Motor neuron (in vitro differentiated cells): ENCODE results near the gene RIN2. TPM values are rescaled to one million over a fixed set of nuclear protein-coding genes. Genes with fewer than 3 reads are reported as not detected.

Experiments
- ATAC-seq, 8 experiments: fragments of 200-7000 bp; cut with Tn5 transposase; replicated peaks in 6 of 8; 2 replicates each; pipeline ENCODE4 v1.8.0; 2021; ENCODE audit warnings: mild to moderate bottlenecking in 8 of 8, moderate library complexity in 8 of 8
- H3K27ac ChIP-seq, 2 donors: fragments of 250-450 bp; sonication (Bioruptor Pico); 2 replicates each; pipeline ENCODE4 v1.9.0; 2021; ENCODE audit warnings: antibody characterized with exemption in 2 of 2, mild to moderate bottlenecking in 2 of 2, moderate library complexity in 1 of 2
- H3K4me1 ChIP-seq, 2 donors: fragments of 250-450 bp; sonication (Bioruptor Pico); replicated peaks in 1 of 2; 2 replicates each; pipeline ENCODE4 v1.6.1; 2021; ENCODE audit warnings: antibody characterized with exemption in 2 of 2, mild to moderate bottlenecking in 2 of 2, moderate library complexity in 1 of 2
- H3K4me3 ChIP-seq, 5 donors: fragments of 250-450 bp; sonication (Bioruptor Pico); 2 replicates each; pipeline ENCODE4 v1.9.0; 2021; ENCODE audit warnings: antibody characterized with exemption in 5 of 5, mild to moderate bottlenecking in 5 of 5, moderate library complexity in 4 of 5
- WGBS, 10 experiments: fragments of 450-650 bp; shearing (Covaris generic); methylation state at CpG; one replicate each; pipeline ENCODE4 v1.0.0; 2022; 5-methylcytosine and 5-hydroxymethylcytosine counted together
- in situ Hi-C, 9 experiments: fragments of 400-800 bp; cut with MboI; loops; one replicate each; pipeline ENCODE4 v1.15.0; 2021; ENCODE audit warnings: low sequenced_read_pairs in 9 of 9, low pct_unique_long_range_greater_than_20kb in 2 of 9; ENCODE audit not compliant: unreplicated experiment in 9 of 9
- total RNA-seq, 8 experiments: library from RNA; unstranded; fragments of 300-600 nt; gene quantifications; 2 replicates each; pipeline versions ENCODE4 v1.2.3 to v1.2.4, GENCODE V29; 2022

Gene RIN2
- total RNA-seq, 8 experiments from 2014 or later = 10.4 to 36.6 (median 21.6) TPM

- H3K4me1 ChIP-seq = no peaks in the 10 kb centered on the region
- H3K4me3 ChIP-seq = no peak overlapping the region
- H3K27ac ChIP-seq = no peak overlapping the region
- in situ Hi-C loops = no loop called here
- 7 to 100% (median 78%) methylated on average over 1 to 3 of the region's 4 CpGs; no CpG with 5 or more reads in 1 of the 10 experiments for WGBS, 10 experiments
- ATAC-seq = peak in 3 of 8 experiments; percentile 77 to 82 (median 82)
Observed at GRCh38 chr20:19725373-19725772, 32.7 kb upstream of the RIN2 start.

- in situ Hi-C loops = no loop called here
- Histone ChIP-seq H3K4me1 (no peaks in the 10 kb centered on the region), H3K27ac (no peak overlapping the region), H3K4me3 (no peak overlapping the region)
- peak in 3 of 8 experiments; percentile 50 to 74 (median 62) for ATAC-seq
- 0 to 100% (median 60%) methylated on average over 1 of the region's 1 CpG; no CpG with 5 or more reads in 1 of the 10 experiments for WGBS, 10 experiments
Observed at GRCh38 chr20:19725814-19726525, 32.1 kb upstream of the RIN2 start.

- H3K4me3 ChIP-seq = no peak overlapping the region
- 60 to 100% (median 98%) methylated on average over 1 to 10 of the region's 10 CpGs; no CpG with 5 or more reads in 1 of the 10 experiments for WGBS, 10 experiments
- in situ Hi-C loops = no loop called here
- no peak for ATAC-seq
- H3K27ac ChIP-seq = no peak overlapping the region
- H3K4me1 ChIP-seq = no peaks in the 10 kb centered on the region
Observed at GRCh38 chr20:19727251-19727847, 30.7 kb upstream of the RIN2 start.

GRCh38 chr20:19729672-19730071 is 28.4 kb upstream of the RIN2 start:
- Histone ChIP-seq H3K27ac (no peak overlapping the region), H3K4me1 (peaks cover 1 to 2% of the 10 kb centered on the region in 2 donors), H3K4me3 (no peak overlapping the region)
- no peak for ATAC-seq
- in situ Hi-C loops = no loop called here
- WGBS, 10 experiments = 86 to 100% (median 100%) methylated on average over 1 to 2 of the region's 4 CpGs; no CpG with 5 or more reads in 4 of the 10 experiments

DNA sequence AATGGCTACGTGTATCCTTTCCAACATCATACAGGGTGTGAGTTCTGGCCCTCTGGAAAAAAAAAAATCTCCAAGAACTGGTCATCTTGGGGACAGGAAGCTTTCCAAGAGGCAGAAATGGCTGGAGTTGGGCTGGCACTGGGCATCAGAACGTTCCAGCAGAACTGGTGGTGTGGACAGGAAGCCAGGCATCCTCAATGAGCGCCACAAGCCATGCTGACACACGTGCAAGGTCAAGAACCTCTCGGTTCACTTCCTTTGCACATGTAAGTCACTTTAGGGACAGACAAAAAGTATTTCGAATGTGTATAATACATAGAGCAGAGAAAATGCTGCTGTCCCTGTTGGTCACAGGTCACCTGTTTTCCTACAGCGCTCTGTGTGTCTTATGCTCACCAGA is 27.4 kb upstream of the RIN2 start:
- ATAC-seq = no peak
- Histone ChIP-seq H3K4me3 (no peak overlapping the region), H3K27ac (no peak overlapping the region), H3K4me1 (peaks cover 10 to 11% of the 10 kb centered on the region in 2 donors)
- in situ Hi-C loops = no loop called here
- 67 to 100% (median 90%) methylated on average over 1 to 6 of the region's 7 CpGs; no CpG with 5 or more reads in 1 of the 10 experiments for WGBS, 10 experiments

DNA sequence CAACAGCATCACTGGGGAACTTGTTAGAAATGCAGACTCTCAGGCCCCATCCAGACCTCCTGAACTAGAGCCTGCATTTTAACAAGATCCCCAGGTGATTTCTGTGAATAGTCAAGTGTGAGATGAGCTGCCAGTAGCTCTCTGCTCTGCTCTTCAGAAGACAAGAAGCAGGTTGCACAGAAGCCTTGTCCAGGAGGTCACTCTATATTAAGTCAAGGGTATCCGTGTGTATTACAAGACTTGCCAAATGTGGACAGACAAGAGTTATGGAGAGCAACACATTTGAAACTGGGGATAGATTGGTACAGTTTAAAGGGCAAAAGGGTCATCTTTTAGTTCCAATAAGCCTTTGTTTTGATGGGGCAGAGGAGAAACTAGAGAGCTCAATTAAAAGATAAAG is 23.2 kb upstream of the RIN2 start:
- H3K4me1 ChIP-seq = peaks cover 19 to 22% of the 10 kb centered on the region in 2 donors
- no peak for ATAC-seq
- in situ Hi-C loops = no loop called here
- WGBS, 10 experiments = 71 to 86% methylated on average over 1 of the region's 1 CpG; no CpG with 5 or more reads in 8 of the 10 experiments
- no peak overlapping the region for H3K4me3 ChIP-seq
- no peak overlapping the region for H3K27ac ChIP-seq

GRCh38 chr20:19735446-19735845 is 22.6 kb upstream of the RIN2 start:
- Histone ChIP-seq H3K27ac (peak overlapping the region in 1 of 2 donors; percentile 33), H3K4me1 (peaks cover 19 to 22% of the 10 kb centered on the region in 2 donors), H3K4me3 (no peak overlapping the region)
- in situ Hi-C loops = no loop called here
- WGBS, 10 experiments = 0 to 67% (median 30%) methylated on average over 1 to 6 of the region's 6 CpGs
- peak; percentile 88 to 100 (median 100) for ATAC-seq

GRCh38 chr20:19737025-19737424 is 21.0 kb upstream of the RIN2 start:
- in situ Hi-C loops = no loop called here
- peak in 3 of 8 experiments; percentile 4 to 85 (median 85) for ATAC-seq
- H3K4me1 ChIP-seq = peaks cover 19 to 22% of the 10 kb centered on the region in 2 donors
- WGBS, 10 experiments = 0 to 67% (median 41%) methylated on average over 1 to 4 of the region's 4 CpGs; no CpG with 5 or more reads in 1 of the 10 experiments
- no peak overlapping the region for H3K4me3 ChIP-seq
- H3K27ac ChIP-seq = no peak overlapping the region

DNA sequence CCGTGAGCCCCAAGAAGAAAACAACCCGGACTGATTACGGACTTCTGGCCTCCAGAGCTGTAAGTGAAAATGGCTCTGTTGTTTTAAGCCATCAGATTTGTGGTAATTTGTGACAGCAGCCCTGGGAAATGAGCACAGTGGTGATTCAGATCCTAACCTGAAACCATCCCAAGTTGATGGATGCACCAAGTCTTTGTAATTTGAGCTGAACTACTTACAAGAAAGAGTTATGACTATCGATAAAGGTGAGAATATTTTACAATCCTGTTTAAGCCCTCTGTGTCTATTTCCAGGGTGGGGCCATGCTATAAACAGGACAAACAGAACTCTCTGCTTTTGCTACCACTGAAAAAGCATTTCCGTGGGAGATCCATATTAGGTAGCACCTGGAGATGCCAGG is 19.1 kb upstream of the RIN2 start:
- H3K27ac ChIP-seq = no peak overlapping the region
- 64 to 100% (median 89%) methylated on average over 2 to 5 of the region's 5 CpGs; no CpG with 5 or more reads in 3 of the 10 experiments for WGBS, 10 experiments
- H3K4me3 ChIP-seq = no peak overlapping the region
- no peak for ATAC-seq
- in situ Hi-C loops = no loop called here
- peaks cover 19 to 22% of the 10 kb centered on the region in 2 donors for H3K4me1 ChIP-seq

GRCh38 chr20:19739351-19739750 is 18.7 kb upstream of the RIN2 start:
- Histone ChIP-seq H3K27ac (no peak overlapping the region), H3K4me1 (peaks cover 19 to 22% of the 10 kb centered on the region in 2 donors), H3K4me3 (no peak overlapping the region)
- in situ Hi-C loops = no loop called here
- 92 to 100% (median 97%) methylated on average over 2 to 6 of the region's 10 CpGs; no CpG with 5 or more reads in 6 of the 10 experiments for WGBS, 10 experiments
- ATAC-seq = no peak

DNA sequence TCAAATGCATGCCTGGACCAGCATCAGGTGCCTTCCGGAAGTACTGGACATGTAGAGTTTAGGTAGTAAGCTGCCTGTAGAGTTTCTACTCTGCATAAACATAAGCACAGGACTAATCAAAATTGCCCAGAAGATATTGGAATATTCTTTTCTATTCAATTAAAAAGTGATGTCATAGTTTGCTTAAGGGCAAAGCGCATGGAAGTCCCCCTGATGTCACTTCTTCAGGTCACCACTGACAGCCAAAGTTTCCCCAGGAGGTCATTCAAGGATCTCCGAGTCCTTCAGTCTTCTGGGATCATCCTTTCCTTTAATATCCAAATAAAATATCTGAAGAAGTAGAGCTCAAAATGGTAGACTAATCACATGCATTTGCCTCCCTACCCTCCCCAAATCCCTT is 17.5 kb upstream of the RIN2 start:
- in situ Hi-C loops = no loop called here
- H3K4me3 ChIP-seq = no peak overlapping the region
- 50 to 100% (median 81%) methylated on average over 1 to 3 of the region's 3 CpGs; no CpG with 5 or more reads in 1 of the 10 experiments for WGBS, 10 experiments
- H3K4me1 ChIP-seq = peaks cover 10 to 13% of the 10 kb centered on the region in 2 donors
- no peak for ATAC-seq
- H3K27ac ChIP-seq = no peak overlapping the region

- 0 to 100% (median 94%) methylated on average over 1 to 2 of the region's 2 CpGs for WGBS, 10 experiments
- in situ Hi-C loops = no loop called here
Observed at GRCh38 chr20:19741924-19742323, 16.1 kb upstream of the RIN2 start.

GRCh38 chr20:19742974-19743639 is 15.0 kb upstream of the RIN2 start:
- Histone ChIP-seq H3K27ac (no peak overlapping the region), H3K4me1 (no peaks in the 10 kb centered on the region), H3K4me3 (no peak overlapping the region)
- 75 to 100% (median 90%) methylated on average over 1 to 9 of the region's 9 CpGs; no CpG with 5 or more reads in 5 of the 10 experiments for WGBS, 10 experiments
- in situ Hi-C loops = no loop called here
- ATAC-seq = no peak

More at GRCh38 chr20:19741924-19742323, 16.1 kb upstream of the RIN2 start:
- no peak for ATAC-seq
- H3K4me1 ChIP-seq = peaks cover 6% of the 10 kb centered on the region in 2 donors
- H3K4me3 ChIP-seq = no peak overlapping the region
- H3K27ac ChIP-seq = no peak overlapping the region
